K562 (cell line): Measurements from ENCODE around the gene BANF2. TPM values are rescaled to one million over a fixed set of nuclear protein-coding genes. Genes with fewer than 3 reads are reported as not detected.

ENCODE experiments used
- ATAC-seq: fragments of 200-7000 bp; cut with Tn5 transposase; 3 replicates; pipeline ENCODE4 v1.9.1; 2020; ENCODE audit warnings: moderate library complexity
- BruUV-seq: library from RNA; stranded (reverse); fragments of 400-500 nt; replicated peaks from 2 replicates; lab custom pipeline; 2021; lab: Mats Ljungman, UMichigan
- CTCF ChIA-PET: fragments of 300-600 bp; formaldehyde crosslinking; extraction: SDS; loops from one replicate; lab custom pipeline; 2021; ENCODE audit warnings: low intra/inter-chr PET ratio; lab: Yijun Ruan, JAX
- POLR2A ChIA-PET: fragments of 300-600, 350-650 bp; sonication (Branson Sonifier 250); formaldehyde crosslinking; extraction: SDS; loops from one replicate; lab custom pipeline; 2021; ENCODE audit warnings: antibody characterized with exemption, inconsistent platforms; lab: Yijun Ruan, JAX
- DNase-seq, 4 experiments: peaks; one replicate each; pipeline versions ENCODE4 v3.0.0 to v3.0.0-alpha.2; 2011 to 2018; ENCODE audit warnings: low spot score in 3 of 4, mixed read lengths in 3 of 4; ENCODE audit errors: extremely low read depth in 1 of 4
- FAIRE-seq: peaks from 2 replicates; lab custom pipeline; 2011; peaks lifted over from hg19 to GRCh38; lab: Jason Lieb, UNC
- H2AFZ ChIP-seq: 2 replicates; pipeline ENCODE4 v1.6.0; 2011; ENCODE audit warnings: low read depth, low read length, control low read depth, inconsistent platforms
- H3K27ac ChIP-seq: fragments of 200-600 bp; 3 replicates; pipeline ENCODE4 v1.8.0; 2011; ENCODE audit warnings: low read depth, mild to moderate bottlenecking, control low read depth, inconsistent platforms, low read length, moderate library complexity, mixed read lengths; ENCODE audit errors: extremely low read depth
- H3K27me3 ChIP-seq, 2 experiments: fragments of 300-600 bp in 1 of 2; 2 replicates in 1 of 2; 3 replicates in 1 of 2; pipeline versions ENCODE4 v1.6.0 to v1.8.0; 2011; ENCODE audit warnings: inconsistent platforms in 2 of 2, low read length in 2 of 2, mild to moderate bottlenecking in 1 of 2, mixed read lengths in 1 of 2, moderate library complexity in 1 of 2; ENCODE audit not compliant: control insufficient read depth in 2 of 2, insufficient read depth in 2 of 2
- H3K36me3 ChIP-seq: fragments of 300-600 bp; 3 replicates; pipeline ENCODE4 v1.8.0; 2011; ENCODE audit warnings: mild to moderate bottlenecking, low read length, inconsistent platforms; ENCODE audit not compliant: control insufficient read depth, insufficient read depth
- H3K4me1 ChIP-seq, 2 experiments: fragments of 200-600 bp in 1 of 2; replicated peaks in 1 of 2; 2 replicates in 1 of 2; 3 replicates in 1 of 2; pipeline versions ENCODE4 v1.5.1 to v1.8.0; 2011; ENCODE audit warnings: inconsistent platforms in 2 of 2, low read length in 2 of 2, mild to moderate bottlenecking in 1 of 2, mixed read lengths in 1 of 2, moderate library complexity in 1 of 2; ENCODE audit not compliant: control insufficient read depth in 2 of 2, insufficient read depth in 2 of 2
- H3K4me2 ChIP-seq: 2 replicates; pipeline ENCODE4 v1.6.1; 2011; ENCODE audit warnings: low read length, control low read depth, inconsistent platforms, mixed read lengths; ENCODE audit not compliant: insufficient read depth
- H3K4me3 ChIP-seq: fragments of 200-600 bp; sonication (generic), shearing (Covaris generic); 2 replicates; pipeline ENCODE4 v1.5.1; 2016; ENCODE audit warnings: control low read depth, inconsistent platforms
- H3K79me2 ChIP-seq: fragments of 200-600 bp; 3 replicates; pipeline ENCODE4 v1.8.0; 2011; ENCODE audit warnings: low read length, inconsistent platforms; ENCODE audit not compliant: control insufficient read depth, insufficient read depth
- H3K9ac ChIP-seq, 2 experiments: 2 replicates each; pipeline versions ENCODE4 v1.6.0 to v1.6.1; 2011; ENCODE audit warnings: low read depth in 2 of 2, low read length in 2 of 2, control low read depth in 1 of 2, inconsistent platforms in 1 of 2, mild to moderate bottlenecking in 1 of 2, mixed read lengths in 1 of 2; ENCODE audit not compliant: insufficient read depth in 1 of 2
- H3K9me1 ChIP-seq: one replicate; pipeline ENCODE4 v1.6.0; 2011; ENCODE audit warnings: inconsistent platforms, mild to moderate bottlenecking, low read length, moderate library complexity; ENCODE audit not compliant: control insufficient read depth, insufficient read depth
- H3K9me3 ChIP-seq: replicated peaks from 2 replicates; pipeline ENCODE4 v1.5.1; 2011; ENCODE audit warnings: low read depth, low read length, inconsistent platforms; ENCODE audit not compliant: control insufficient read depth, insufficient read depth
- H4K20me1 ChIP-seq: replicated peaks from 2 replicates; pipeline ENCODE4 v1.6.1; 2011; ENCODE audit warnings: low read length, inconsistent platforms, mixed read lengths; ENCODE audit not compliant: control insufficient read depth, insufficient read depth
- CEBPG ChIP-seq, 3 experiments: fragments of 200-800 bp in 1 of 3; sonication (Bioruptor generic) in 1 of 3; sonication (generic) in 1 of 3; formaldehyde crosslinking in 1 of 3; IDR thresholded peaks in 2 of 3; conservative IDR thresholded peaks in 1 of 3; 2 replicates each; pipeline versions ENCODE4 v1.6.1 to v1.8.0; 2016 to 2022; ENCODE audit warnings: missing compliant biosample characterization in 2 of 3, missing genetic modification characterization in 2 of 3, mild to moderate bottlenecking in 1 of 3, missing genetic modification reagents in 1 of 3
- GATAD2A ChIP-seq: fragments of 450-650 bp; IDR thresholded peaks from 2 replicates; pipeline ENCODE4 v1.6.1; 2017
- MYC ChIP-seq, 2 experiments: fragments of 250-450 bp in 1 of 2; sonication (Bioruptor Pico) in 1 of 2; IDR thresholded peaks; 2 replicates each; pipeline versions ENCODE4 v1.5.1 to v1.6.1; 2012 to 2021; ENCODE audit warnings: low read depth in 2 of 2, borderline replicate concordance in 1 of 2, improper control_type of control experiment in 1 of 2, low read length in 1 of 2, mild to moderate bottlenecking in 1 of 2, moderate library complexity in 1 of 2
- NR3C1 ChIP-seq: sonication (generic); formaldehyde crosslinking; IDR thresholded peaks from 2 replicates; pipeline ENCODE4 v1.8.1; 2022; ENCODE audit warnings: missing genetic modification reagents
- SLC30A9 ChIP-seq: fragments of 250-450 bp; sonication (Bioruptor Pico); IDR thresholded peaks from 2 replicates; pipeline ENCODE4 v1.8.0; 2022; ENCODE audit warnings: mild to moderate bottlenecking, moderate library complexity
- TEAD4 ChIP-seq, 2 experiments: sonication (generic) in 1 of 2; formaldehyde crosslinking in 1 of 2; IDR thresholded peaks; 2 replicates each; pipeline versions ENCODE4 v1.6.1 to v1.8.0; 2012 to 2022; ENCODE audit warnings: borderline replicate concordance in 1 of 2, inconsistent platforms in 1 of 2, low read length in 1 of 2, mild to moderate bottlenecking in 1 of 2, missing genetic modification reagents in 1 of 2
- U2AF1 ChIP-seq: fragments of 200-400 bp; formaldehyde crosslinking; optimal IDR thresholded peaks from 2 replicates; pipeline ENCODE3; 2017; ENCODE audit warnings: mild to moderate bottlenecking, low read depth, low read length, moderate library complexity
- ZBTB49 ChIP-seq: sonication (generic); formaldehyde crosslinking; IDR thresholded peaks from 2 replicates; pipeline ENCODE4 v1.8.0; 2022; ENCODE audit warnings: missing genetic modification reagents, mild to moderate bottlenecking, borderline replicate concordance
- ZNF41 ChIP-seq: fragments of 250-450 bp; sonication (Bioruptor Pico); conservative IDR thresholded peaks from 2 replicates; pipeline ENCODE4 v1.4.0; 2020; ENCODE audit warnings: mild to moderate bottlenecking
- ZNF780A ChIP-seq: fragments of 250-450 bp; sonication (Bioruptor Pico); IDR thresholded peaks from 2 replicates; pipeline ENCODE4 v1.5.0; 2021; ENCODE audit warnings: mild to moderate bottlenecking
- WGBS: fragments of 100-300 bp; shearing (Covaris generic); methylation state at CpG from one replicate; pipeline ENCODE4 v1.1.6; 2016; ENCODE audit warnings: low coverage, mixed read lengths; ENCODE audit not compliant: insufficient coverage; ENCODE audit errors: missing lambda C conversion rate; 5-methylcytosine and 5-hydroxymethylcytosine counted together
- in situ Hi-C: fragments of 300-500 bp; cut with MboI; formaldehyde crosslinking; loops from 4 replicates; pipeline ENCODE4 v1.15.0; 2018; ENCODE audit warnings: inconsistent platforms, mixed read lengths
- intact Hi-C: fragments of 100-400 bp; cut with micrococcal nuclease; formaldehyde crosslinking; loops from 2 replicates; pipeline ENCODE4 v1.14.2; 2022
- polyA plus RNA-seq, 8 experiments: library from polyadenylated mRNA; depleted of rRNA in 4 of 8; stranded (reverse) in 5 of 8; unstranded in 3 of 8; fragments of >200 nt; fragmentation: Nextera tagmentation in 2 of 8; fragmentation: Illumina TruSeq in 1 of 8; extraction: Ambion mirVana in 2 of 8; extraction: Trizol in 1 of 8; gene quantifications; 2 replicates each; pipeline versions ENCODE4 v1.2.1 to v1.2.3, GENCODE V29; 2011 to 2014; ENCODE audit warnings: inconsistent platforms in 1 of 8, missing spikeins in 1 of 8
- total RNA-seq, 7 experiments: library from RNA; depleted of rRNA in 6 of 7; stranded (reverse); fragments of >200 nt in 6 of 7; fragmentation: Illumina TruSeq in 2 of 7; extraction: Trizol in 2 of 7; gene quantifications; 2 replicates each; pipeline versions ENCODE4 v1.2.1 to v1.2.3, GENCODE V29; 2011 to 2021; ENCODE audit warnings: low replicate concordance in 1 of 7
- TF ChIP-seq, protein P1 (sequence below): sonication (generic); formaldehyde crosslinking; IDR thresholded peaks from 2 replicates; pipeline ENCODE4 v1.8.1; 2022; ENCODE audit warnings: missing genetic modification reagents
- TF ChIP-seq, protein P2 (sequence below): sonication (generic); formaldehyde crosslinking; IDR thresholded peaks from 2 replicates; pipeline ENCODE4 v1.8.0; 2022; ENCODE audit warnings: mild to moderate bottlenecking, missing genetic modification reagents

BANF2 gene
- total and polyA plus RNA-seq, 9 of the 15 experiments (the other 6 are each of a cell fraction or from before 2014, with no cell fraction given): not detected

GRCh38 chr20:17688965-17689364, 10.8 kb upstream of the BANF2 start:
- Histone ChIP-seq H3K4me3 (no peak overlapping the region), H3K4me1 (no peaks in the 10 kb centered on the region; a peak in 1 of 5 replicates), H3K9me1 (no peaks in the 10 kb centered on the region), H4K20me1 (no peaks in the 10 kb centered on the region), H3K9ac (no peak overlapping the region), H3K9me3 (peaks cover 2% of the 10 kb centered on the region; the same call in 1 of the 2 replicates), H3K4me2 (no peak overlapping the region), H3K27me3 (peaks cover 7 to 28% of the 10 kb centered on the region in 2 experiments; a peak in 4 of 5 replicates), H3K79me2 (no peaks in the 10 kb centered on the region), H3K36me3 (no peaks in the 10 kb centered on the region), H2AFZ (no peak overlapping the region), H3K27ac (no peak overlapping the region)
- TF ChIP-seq MYC (IDR thresholded peaks at IDR 0.05; ENCODE audit: low read depth, low read length) (no peak), MYC (CRISPR knock-in tag; IDR thresholded peaks at IDR 0.05; ENCODE audit: borderline replicate concordance, low read depth) (no peak), U2AF1 (no peak), SLC30A9 (CRISPR knock-in tag) (no peak), GATAD2A (no peak), ZNF41 (CRISPR knock-in tag) (no peak), ZNF780A (no peak), ZBTB49 (CRISPR knock-in tag) (no peak), TEAD4 (IDR thresholded peaks at IDR 0.05; ENCODE audit: low read length) (no peak), TEAD4 (CRISPR knock-in tag; IDR thresholded peaks at IDR 0.05; ENCODE audit: borderline replicate concordance) (no peak), NR3C1 (no peak), CEBPG (CRISPR knock-in tag; IDR thresholded peaks at IDR 0.05) (no peak), CEBPG (tag; conservative IDR thresholded peaks at IDR 0.05 in 1 of 2, IDR thresholded peaks at IDR 0.05 in 1 of 2) (no peak)
- TF ChIP-seq, protein P1, sequence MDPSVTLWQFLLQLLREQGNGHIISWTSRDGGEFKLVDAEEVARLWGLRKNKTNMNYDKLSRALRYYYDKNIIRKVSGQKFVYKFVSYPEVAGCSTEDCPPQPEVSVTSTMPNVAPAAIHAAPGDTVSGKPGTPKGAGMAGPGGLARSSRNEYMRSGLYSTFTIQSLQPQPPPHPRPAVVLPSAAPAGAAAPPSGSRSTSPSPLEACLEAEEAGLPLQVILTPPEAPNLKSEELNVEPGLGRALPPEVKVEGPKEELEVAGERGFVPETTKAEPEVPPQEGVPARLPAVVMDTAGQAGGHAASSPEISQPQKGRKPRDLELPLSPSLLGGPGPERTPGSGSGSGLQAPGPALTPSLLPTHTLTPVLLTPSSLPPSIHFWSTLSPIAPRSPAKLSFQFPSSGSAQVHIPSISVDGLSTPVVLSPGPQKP (CRISPR knock-in tag): no peak
- TF ChIP-seq, protein P2, sequence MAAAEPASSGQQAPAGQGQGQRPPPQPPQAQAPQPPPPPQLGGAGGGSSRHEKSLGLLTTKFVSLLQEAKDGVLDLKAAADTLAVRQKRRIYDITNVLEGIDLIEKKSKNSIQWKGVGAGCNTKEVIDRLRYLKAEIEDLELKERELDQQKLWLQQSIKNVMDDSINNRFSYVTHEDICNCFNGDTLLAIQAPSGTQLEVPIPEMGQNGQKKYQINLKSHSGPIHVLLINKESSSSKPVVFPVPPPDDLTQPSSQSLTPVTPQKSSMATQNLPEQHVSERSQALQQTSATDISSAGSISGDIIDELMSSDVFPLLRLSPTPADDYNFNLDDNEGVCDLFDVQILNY (CRISPR knock-in tag): no peak
- ChIA-PET CTCF (no interaction called here), POLR2A (no interaction called here)
- DNase-seq: no peak
- ATAC-seq: no peak
- BruUV-seq: no TSS peak
- intact Hi-C loops (loop anchor here (10.0 kb wide), 2 partner anchors 206 to 306 kb away; no protein-coding TSS in a partner anchor), in situ Hi-C loops (no loop called here)
- no peak for FAIRE-seq
- WGBS: 0% methylated on average over 2 of the region's 2 CpGs
